NCI-H748 treated with DMSO at 0.1 percent for 48 hours (cell line): ENCODE data around the gene KHDC4.
"Not testable (repeated sequence)": the region's sequence is repeated elsewhere in the genome, so short reads cannot be mapped to it uniquely, and the experiment has no call there.

Experiments
- DNase-seq: peaks from one replicate; lab custom pipeline; 2025; lab: John Stamatoyannopoulos, UW

Gene KHDC4

DNA sequence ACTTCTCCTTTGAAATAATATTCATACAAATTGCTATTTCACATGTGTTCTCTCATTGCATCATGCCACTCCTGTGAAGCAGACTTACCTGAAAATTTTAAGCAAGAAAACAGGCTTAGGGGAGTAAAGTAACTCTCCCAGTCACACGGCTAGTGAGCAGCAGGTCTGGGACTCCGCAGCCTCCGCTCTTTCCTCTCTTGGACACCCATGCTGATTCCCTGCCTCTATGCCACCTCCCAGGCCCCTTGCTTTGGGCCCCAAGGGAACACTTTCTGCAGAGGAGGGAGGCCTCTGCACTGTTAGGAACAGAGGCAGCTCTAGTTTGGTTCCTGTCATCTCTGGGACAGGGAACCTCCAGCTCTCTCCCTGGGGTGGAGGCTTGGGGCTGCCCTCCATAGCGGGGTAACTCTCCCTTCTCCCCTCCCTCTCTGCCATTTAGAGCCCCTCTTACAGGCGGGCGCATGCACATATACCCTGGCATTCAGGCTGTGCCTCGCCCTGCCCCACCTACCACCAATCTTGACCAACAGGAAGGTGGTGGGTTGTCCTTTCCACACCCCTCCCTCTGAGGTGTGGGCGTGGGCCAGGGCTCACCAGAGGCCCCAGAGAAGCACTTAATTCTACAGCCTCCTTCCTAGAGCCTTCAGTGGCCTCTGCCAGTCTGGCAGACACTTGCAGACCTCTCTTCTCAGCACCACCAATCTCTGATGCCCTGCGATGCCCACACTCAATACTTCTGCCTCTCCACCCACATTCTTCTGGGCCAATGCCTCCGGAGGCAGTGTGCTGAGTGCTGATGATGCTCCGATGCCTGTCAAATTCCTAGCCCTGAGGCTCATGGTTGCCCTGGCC, 7.0 kb upstream of the KHDC4 start, which contains the start of gene RXFP4:
Gene RXFP4 (plus strand): TSS at position 646 of the 852 bp plus-strand sequence. CDS start 72 bp downstream, at position 718.
- no peak for DNase-seq

DNA sequence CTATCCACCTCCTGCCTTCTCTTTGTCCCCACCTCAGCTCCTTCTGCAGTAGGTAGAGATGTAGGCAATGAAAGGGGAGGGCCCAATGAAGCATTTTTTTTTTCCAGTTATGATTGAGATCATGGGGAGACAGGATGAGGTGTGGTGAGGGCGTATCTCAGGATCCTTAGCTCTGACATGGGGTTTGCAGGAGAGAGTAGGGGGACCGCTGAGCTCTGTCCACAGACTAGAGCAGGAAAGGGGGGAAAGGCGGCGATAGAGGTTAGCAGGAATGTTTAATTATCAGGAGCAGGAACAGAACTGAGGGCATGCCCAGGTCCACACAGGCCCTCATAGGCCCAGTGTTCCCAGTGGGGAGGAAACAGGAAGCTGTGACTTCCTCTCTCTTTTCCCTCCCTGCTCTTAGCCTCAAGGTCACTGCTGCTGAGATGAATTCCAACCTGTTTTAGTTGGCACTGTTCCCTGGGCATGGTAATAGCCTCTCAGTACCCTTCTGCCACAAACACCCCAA, 6.3 kb upstream of the KHDC4 start:
- no peak for DNase-seq

DNA sequence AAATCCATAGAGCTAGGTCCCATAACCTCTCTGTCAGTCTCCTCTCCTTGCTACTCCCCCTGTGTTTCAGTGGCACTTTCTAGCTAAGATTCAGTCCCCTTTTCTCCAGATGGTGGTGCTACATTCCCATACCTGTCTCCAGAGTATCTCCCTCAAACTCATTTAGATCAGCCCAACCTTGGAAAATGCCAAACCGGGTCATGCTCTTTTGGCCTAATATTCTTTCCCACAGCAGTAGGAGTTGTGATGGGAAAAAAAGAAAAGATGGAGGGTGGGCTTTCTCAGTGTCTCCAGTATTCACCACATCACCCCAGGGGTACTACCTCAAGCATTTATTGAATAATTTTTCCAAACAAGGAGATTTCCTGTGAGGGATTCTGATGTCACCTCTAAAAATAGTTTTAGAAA, 4.0 kb upstream of the KHDC4 start:
- peak; percentile 52 for DNase-seq

DNA sequence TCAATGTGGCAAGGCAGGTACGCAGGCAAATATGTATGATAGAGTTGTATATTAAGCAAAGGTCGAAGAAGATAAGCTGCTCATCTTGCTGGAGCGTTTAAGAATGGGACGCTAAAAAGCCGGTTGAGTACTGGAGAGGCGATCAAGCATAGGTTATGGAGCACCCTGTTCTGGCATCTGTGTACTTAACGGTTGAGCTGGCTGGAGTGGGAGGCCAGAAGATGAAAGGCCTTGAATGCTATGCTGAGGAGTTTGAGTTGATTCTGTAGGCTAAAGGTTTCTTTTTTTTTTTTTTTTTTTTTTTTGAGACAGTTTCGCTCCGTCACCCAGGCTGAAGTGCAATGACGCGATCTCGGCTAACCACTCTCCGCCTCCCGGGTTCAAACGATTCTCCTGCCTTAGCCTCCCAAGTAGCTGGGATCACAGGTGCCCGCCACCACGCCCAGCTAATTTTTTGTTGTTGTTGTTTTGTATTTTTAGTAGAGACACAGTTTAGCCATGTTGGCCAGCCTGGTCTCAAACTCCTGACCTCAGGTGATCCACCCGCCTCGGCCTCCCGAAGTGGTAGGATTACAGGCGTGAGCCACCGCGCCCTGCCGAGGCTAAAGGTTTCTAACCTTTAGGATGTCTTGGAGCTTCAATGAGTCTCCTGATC, 850 bp upstream of the KHDC4 start:
- no peak for DNase-seq

DNA sequence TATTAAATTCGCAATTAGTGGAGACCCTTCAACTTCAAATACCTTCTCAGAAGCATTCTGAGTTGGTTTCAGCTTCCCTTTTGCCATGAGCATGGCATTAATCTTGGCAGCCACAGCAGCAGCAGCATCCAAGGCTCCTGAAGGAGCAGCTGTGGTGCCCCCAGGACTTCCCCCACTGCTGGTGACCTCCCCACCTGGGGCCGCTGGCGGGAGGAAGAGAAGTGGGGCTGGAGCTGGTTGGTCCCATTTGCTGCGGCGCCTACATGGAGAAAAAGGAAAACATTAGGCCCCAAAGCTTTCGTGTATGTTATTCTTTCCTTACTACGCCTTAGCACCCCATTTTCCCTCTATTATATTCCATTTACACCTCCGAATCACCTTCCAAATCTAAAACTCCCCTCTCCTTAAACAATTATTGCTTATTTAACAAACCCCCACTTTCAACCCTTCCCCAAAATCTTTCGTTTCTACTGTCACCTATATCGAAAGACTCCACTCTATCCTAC, 569 bp downstream of the KHDC4 start:
- no peak for DNase-seq

DNA sequence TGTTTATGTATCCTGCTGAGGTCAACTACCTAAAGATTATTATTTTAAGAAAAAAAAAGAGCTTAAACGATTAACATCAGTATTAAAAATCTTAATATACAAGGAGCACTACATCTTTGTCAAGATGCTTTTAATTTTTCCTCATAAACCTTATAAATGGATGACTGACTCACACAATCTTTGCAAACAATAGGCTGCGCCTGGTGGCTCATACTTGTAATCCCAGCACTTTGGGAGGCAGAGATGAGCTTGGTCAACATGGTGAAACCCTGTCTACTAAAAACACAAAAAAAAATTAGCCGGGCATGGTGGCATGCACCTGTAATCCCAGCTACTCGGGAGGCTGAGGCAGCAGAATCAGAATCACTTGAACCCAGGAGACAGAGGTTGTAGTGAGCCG, 1.7 kb downstream of the KHDC4 start:
- DNase-seq, result no peak

DNA sequence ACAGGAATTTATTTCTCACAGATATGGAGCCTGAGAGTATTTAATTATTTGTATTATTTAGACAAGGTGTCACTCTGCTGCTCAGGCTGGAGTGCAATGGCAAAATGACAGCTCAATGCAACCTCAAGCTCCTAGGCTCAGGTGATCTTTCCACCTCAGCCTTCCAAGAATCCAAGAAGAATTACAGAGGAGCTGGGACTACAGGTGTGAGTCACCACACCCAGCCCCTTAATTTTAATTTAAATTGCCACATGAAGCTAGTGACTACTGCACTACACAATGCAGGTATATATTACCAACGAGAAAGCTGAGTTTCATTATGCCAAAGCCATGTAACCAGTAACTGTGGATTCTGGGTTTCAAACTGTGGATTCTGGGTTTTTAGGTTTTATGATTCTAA, 2.1 kb downstream of the KHDC4 start:
- no peak for DNase-seq

DNA sequence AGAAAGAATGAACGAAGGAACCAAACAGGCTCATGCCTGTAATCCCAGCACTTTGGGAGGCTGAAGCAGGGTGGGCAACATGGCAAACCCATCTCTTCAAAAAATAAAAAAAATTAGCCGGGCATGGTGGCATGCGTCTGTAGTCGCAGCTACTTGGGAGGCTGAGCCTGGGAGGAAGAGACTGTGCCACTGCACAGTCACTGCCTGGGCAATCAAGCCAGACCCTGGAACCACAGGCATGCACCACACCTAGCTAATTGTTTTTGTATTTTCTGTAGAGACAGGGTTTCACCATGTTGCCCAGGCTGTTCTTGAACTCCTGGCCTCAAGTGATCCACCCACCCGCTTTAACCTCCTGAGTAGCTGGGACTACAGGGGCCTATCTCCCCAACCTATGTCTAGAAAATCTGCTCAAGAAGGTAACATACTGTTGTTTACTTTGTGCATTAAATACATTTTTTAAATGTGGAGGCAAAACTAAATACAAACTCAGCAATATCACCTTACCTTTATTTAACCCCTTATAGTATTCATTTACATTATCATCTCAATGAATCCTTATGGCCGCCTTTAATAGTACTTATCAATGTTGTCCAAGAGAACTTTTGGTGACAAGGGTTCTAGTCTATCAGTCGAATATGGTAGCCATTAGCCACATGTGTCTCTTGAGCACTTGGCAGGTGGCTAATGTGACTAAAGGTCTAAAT, 2.7 kb downstream of the KHDC4 start:
- DNase-seq, result no peak

DNA sequence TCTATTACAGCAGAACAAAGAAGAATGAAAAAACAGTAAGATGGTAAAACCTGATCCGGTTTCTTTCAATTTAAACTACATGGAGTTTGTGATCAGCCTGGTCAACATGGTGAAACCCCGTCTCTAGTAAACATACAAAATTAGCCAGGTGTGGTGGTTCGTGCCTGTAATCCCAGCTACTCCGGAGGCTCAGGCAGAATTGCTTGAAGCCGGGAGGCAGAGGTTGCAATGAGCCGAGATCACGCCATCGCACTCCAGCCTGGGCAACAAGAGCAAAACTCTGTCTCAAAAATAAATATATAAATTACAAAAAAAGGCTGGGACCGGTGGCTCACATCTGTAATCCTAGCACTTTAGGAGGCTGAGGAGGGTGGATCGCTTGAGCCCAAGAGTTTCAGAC, 3.5 kb downstream of the KHDC4 start:
- DNase-seq, result not testable (repeated sequence)

DNA sequence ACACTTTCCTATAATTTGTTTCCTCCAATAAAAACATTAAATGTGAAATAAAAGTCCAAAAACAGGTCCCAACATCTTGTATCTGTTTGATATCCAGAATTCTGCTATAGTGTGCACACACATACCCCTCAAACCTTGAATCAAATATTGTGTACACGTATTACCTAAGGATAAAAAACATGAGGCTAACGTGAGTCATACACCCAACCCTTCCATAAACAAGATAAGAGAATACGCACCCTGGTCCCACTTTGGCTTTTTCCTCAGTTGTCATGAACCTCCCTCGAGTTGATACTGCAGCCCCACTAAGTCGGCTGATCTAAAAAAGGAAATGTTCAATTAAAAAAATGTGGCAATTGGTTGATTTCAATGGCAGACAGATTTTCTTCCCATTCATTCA, 5.2 kb downstream of the KHDC4 start:
- no peak for DNase-seq

DNA sequence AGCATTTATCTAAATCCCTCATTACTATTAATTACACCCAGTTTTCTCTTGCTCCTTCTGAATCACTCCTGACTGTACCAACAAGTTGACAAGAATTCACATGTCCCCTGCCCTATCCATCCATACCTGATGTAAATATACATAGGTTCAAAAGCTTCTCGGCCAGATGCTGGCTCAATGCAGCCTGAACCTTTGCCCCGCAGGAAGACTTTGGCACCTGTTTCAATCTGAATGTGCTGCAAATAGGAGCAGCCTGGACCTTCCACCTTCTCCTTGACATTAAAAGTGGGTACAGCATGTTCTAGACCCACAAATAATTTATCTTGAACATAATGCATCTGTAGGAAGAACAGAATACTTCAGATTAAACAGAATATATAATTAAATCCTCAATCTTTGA, 8.7 kb downstream of the KHDC4 start:
- DNase-seq, result no peak

DNA sequence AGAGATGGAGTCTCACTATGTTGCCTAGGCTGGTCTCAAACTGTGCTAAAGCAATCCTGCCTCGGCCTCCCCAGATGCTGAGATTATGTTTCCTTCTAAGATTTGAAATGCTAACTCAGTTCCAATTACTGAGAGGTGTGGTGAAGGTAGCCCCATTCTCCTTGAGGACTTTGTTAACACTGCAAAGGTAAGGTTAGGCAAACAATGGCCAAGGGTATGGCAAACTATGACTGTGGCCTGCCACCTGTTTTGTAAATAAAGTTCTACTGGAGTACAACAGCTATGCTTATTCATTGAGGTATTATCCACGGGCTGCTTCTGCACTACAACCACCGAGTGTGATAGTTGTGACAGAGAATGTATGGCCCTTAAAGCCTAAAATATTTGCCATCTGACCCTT, 13.5 kb downstream of the KHDC4 start:
- DNase-seq, result no peak

DNA sequence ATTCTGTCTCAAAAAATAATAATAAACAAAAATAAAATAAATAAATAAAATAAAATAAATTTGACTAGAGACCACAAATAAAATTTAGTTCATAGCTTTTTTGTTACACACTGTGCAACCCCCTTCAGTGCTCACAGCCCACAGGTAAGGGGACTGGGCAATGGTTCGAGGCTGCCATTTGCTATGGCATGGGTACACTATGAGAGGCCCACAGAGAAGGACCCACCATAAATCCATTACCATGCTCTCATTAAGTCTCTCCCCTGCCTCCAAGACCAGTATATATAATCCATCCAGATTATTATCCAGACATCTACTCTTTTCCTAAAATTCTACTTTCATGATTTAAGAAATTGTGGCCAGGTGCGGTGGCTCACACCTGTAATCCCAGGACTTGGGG, 14.4 kb downstream of the KHDC4 start:
- DNase-seq, result no peak

DNA sequence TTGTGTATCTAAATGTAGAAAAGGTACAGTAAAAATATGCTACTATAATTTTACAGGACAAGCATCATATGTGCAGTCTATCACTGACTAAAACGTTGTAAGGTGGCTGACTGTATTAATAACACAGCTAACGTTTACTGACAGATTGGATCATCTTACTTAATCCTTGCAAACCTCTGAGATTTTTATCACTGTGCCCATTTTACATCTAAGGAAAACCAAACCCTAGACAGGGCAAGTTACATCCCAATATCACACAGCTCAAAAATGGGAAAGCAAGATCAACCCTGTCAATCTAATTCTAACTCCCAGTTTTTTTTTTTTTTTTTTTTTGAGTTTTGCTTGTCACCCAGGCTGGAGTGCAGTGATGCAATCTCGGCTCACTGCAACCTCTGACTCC, 15.6 kb downstream of the KHDC4 start:
- DNase-seq, result no peak

DNA sequence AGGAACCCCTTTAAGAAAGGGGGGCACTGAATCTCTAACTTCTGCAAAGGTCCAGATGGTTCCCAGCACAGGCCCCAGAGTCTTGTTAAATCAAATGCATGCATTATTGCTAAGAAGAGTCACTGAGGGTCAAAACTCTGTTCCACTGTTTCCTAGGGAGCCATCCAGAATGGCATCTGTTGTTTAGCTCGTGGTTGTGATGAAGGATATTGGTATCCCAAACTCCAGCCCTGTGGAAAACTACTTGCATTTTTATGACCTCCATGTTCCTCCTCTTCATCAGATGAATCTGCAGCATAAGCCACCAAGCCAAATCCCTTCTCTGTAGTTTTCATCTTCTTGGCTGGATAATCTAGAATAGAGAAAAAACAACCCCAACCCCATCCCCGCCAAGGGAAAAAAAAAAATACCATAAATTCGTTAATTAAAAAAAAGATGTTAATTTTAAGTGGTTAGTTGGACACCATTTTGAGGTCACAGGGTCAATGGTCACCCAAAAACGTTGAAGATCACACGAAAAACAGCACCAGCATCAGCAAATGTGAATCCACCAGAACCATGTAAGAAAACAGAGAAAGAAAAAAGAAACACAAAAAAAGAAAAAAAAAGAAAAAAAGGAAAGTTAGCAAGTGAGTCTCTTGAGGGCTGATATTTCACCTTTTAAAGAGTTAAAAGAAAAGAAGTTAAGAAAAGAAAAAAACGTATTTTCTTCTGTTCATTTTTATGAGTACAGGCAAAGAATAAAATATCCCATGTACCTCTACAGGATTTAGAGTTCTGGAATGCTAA, 20.1 kb downstream of the KHDC4 start:
- DNase-seq, result no peak

DNA sequence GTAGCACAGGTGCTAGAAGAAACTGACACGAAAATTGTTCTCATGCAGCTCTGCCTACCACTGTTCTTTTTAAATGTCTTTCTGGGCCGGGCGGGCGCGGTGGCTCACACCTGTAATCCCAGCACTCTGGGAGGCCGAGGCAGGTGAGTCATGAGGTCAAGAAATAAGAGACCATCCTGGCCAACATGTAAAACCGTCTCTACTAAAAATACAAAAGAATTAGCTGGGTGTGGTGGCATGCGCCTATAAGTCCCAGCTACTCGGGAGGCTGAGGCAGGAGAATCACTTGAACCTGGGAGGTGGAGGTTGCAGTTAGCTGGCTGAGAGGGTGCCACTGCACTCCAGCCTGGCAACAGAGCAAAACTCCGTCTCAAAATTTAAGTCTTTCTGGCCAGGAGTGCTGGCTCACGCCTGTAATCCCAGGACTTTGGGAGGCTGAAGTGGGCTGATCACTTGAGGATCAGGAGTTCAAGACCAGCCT, 22.1 kb downstream of the KHDC4 start:
- DNase-seq, result no peak

DNA sequence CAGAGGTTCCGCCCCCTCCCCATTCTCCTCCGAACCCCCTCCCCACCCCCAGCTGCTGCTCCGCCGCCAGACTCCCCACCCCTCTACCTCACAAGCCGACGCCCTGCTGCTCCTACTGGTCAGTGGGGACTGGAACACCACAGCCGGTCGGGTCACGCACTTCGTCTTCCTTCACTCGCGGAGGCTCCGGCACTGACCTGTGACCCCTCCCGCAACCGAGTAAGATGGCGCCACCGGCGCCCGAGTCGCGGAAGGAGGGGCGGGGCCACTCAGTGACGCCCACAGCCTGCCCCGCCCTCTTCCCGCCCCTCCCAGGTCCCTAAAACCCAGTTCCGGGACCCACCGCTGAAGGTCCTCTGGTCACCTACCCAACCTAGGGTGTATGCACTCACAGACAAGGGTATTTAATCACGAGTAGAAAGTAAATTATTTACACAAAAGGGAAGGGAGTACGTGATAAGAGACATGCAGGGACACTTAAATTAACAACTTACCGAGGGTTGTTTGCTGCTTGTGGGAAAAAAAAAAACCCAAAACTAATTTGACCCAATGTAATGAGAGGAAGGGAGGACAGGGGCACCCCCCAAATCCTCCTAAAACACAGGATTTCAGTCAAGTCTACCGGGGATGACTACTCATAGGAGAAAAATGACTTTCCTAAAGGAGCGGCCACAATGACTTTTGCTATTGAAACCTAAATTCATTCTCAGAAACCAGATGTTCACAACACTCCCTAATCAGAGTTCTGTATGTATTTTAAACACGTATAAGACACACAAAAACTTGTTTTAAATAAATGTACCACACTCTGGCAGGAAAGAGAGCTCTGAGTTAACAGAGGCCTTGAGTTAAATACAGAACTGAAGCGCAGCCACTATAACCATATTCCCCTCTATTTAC, 22.8 kb downstream of the KHDC4 start, which contains the start of gene RIT1:
Gene RIT1 (minus strand): TSS at position 194 of the 900 bp plus-strand sequence. CDS start 588 bp downstream, outside the sequence.
- DNase-seq, result peak; percentile 74

DNA sequence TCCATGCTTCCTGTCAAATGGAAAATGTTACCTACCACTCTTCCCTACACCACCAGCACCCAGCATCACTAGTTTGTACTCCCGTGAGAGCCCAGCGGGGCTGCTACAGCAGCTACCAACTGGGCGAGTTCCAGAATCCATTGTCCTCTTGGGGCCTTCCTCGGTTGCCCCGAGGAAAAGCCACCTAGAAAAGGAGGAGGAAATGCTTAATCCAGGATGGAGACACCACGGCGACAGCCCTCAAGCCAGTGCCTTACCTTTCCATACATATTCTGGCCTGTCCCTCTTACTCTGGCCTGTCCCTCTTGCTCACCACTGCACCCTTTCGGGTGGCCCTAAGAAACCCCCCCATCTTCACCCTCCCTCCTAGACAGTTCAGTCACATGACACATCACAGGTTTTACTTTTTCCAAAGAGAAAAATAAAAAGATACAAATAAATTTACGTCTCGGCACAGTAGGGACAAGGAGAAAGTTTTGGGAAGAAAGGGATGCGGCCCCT, 23.5 kb downstream of the KHDC4 start:
- DNase-seq, result peak; percentile 18

DNA sequence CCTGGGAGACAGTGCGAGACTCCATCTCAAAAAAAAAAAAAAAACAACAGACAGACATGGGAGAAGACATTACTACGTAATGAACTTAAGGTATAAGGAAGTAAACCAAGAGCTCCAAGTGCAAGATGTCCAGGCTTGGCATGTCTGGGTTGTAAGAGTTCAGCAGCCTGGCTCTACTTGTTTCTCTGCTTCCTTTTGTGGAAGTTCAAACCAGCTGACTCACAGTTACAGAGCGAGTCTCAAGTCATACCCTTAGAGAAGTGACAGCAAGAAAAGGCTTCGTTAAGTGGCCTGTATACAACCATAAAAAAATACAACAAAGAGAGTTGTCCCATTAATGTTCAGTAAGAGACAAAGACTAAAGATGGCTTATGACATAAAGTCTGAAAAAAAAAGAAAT, 24.3 kb downstream of the KHDC4 start:
- DNase-seq, result no peak

DNA sequence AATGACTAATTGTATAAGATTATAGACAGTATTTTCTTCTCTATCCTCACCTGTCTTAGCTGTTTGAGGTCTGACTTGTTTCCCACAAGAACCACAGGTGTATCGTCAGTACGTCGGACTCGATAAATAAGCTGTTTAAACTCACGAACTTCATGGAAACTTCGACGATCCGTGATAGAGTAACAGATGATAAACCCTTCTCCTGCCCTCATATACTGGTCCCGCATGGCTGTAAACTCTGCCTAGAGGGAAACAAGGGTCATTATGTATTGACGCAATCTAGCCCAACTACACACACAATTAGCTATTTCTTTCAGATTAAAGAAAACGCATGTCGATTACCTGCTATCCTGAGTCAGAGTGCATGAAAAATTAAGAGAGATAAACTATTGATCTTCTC, 30.0 kb downstream of the KHDC4 start:
- DNase-seq, result no peak
